H9 (cell line): ENCODE measurements around the gene MYCN. TPM values are rescaled to one million over a fixed set of nuclear protein-coding genes. Genes with fewer than 3 reads are reported as not detected.

ENCODE experiments used
- DNase-seq: peaks from one replicate; pipeline ENCODE4 v3.0.0-alpha.2; 2017
- H2AFZ ChIP-seq: one replicate; pipeline ENCODE4 v1.6.1; 2013; ENCODE audit warnings: mild to moderate bottlenecking, low read length, control low read depth, moderate library complexity
- H2AK5ac ChIP-seq: 2 replicates; pipeline ENCODE4 v1.6.1; 2013; ENCODE audit warnings: low read length, control low read depth, mixed read lengths; ENCODE audit not compliant: insufficient read length
- H2BK120ac ChIP-seq: one replicate; pipeline ENCODE4 v1.6.1; 2013; ENCODE audit warnings: low read depth, mild to moderate bottlenecking, low read length, control low read depth, inconsistent platforms; ENCODE audit not compliant: poor library complexity, severe bottlenecking
- H2BK12ac ChIP-seq: 2 replicates; pipeline ENCODE4 v1.6.1; 2013; ENCODE audit warnings: low read length, control low read depth, mixed read lengths, low read depth; ENCODE audit not compliant: insufficient read length
- H2BK15ac ChIP-seq: 2 replicates; pipeline ENCODE4 v1.6.1; 2013; ENCODE audit warnings: low read depth, low read length, control low read depth
- H2BK20ac ChIP-seq: one replicate; pipeline ENCODE4 v1.6.1; 2013; ENCODE audit warnings: low read depth, mild to moderate bottlenecking, low read length, control low read depth, inconsistent platforms; ENCODE audit not compliant: poor library complexity, severe bottlenecking
- H2BK5ac ChIP-seq: 2 replicates; pipeline ENCODE4 v1.6.1; 2013; ENCODE audit warnings: low read length, control low read depth, mixed read lengths; ENCODE audit not compliant: insufficient read length
- H3K14ac ChIP-seq: 2 replicates; pipeline ENCODE4 v1.6.1; 2013; ENCODE audit warnings: low read length, control low read depth; ENCODE audit not compliant: insufficient read depth
- H3K18ac ChIP-seq: 2 replicates; pipeline ENCODE4 v1.6.1; 2013; ENCODE audit warnings: low read depth, mild to moderate bottlenecking, mixed read lengths, low read length, control low read depth; ENCODE audit not compliant: insufficient read length
- H3K23ac ChIP-seq: 2 replicates; pipeline ENCODE4 v1.6.1; 2013; ENCODE audit warnings: low read length, control low read depth, mixed read lengths, low read depth; ENCODE audit not compliant: insufficient read length
- H3K23me2 ChIP-seq: 2 replicates; pipeline ENCODE4 v1.6.1; 2013; ENCODE audit warnings: low read depth, mild to moderate bottlenecking, mixed read lengths, low read length, control low read depth; ENCODE audit not compliant: insufficient read length, poor library complexity, severe bottlenecking
- H3K27ac ChIP-seq: 2 replicates; pipeline ENCODE4 v1.5.1; 2013; ENCODE audit warnings: low read length, control low read depth, mixed read lengths, low read depth; ENCODE audit not compliant: insufficient read length
- H3K27me3 ChIP-seq: 2 replicates; pipeline ENCODE4 v1.6.1; 2013; ENCODE audit warnings: low read length, control low read depth, inconsistent platforms; ENCODE audit not compliant: insufficient read depth
- H3K4ac ChIP-seq: 2 replicates; pipeline ENCODE4 v1.6.1; 2013; ENCODE audit warnings: low read depth, mild to moderate bottlenecking, control low read depth, inconsistent platforms, low read length, moderate library complexity
- H3K4me1 ChIP-seq: 2 replicates; pipeline ENCODE4 v1.6.1; 2013; ENCODE audit warnings: low read length, control low read depth, inconsistent platforms; ENCODE audit not compliant: insufficient read depth
- H3K4me2 ChIP-seq: 2 replicates; pipeline ENCODE4 v1.6.1; 2013; ENCODE audit warnings: low read length, control low read depth, mixed read lengths; ENCODE audit not compliant: insufficient read length, insufficient read depth
- H3K56ac ChIP-seq: 2 replicates; pipeline ENCODE4 v1.6.1; 2013; ENCODE audit warnings: low read depth, mild to moderate bottlenecking, mixed read lengths, low read length, control low read depth; ENCODE audit not compliant: insufficient read length
- H3K79me1 ChIP-seq: 2 replicates; pipeline ENCODE4 v1.6.1; 2013; ENCODE audit warnings: low read depth, mild to moderate bottlenecking, moderate library complexity, low read length, control low read depth, inconsistent platforms; ENCODE audit not compliant: insufficient read depth, poor library complexity, severe bottlenecking
- H3K79me2 ChIP-seq: 2 replicates; pipeline ENCODE4 v1.6.1; 2013; ENCODE audit warnings: low read length, control low read depth, inconsistent platforms; ENCODE audit not compliant: insufficient read depth
- H3K9ac ChIP-seq: 2 replicates; pipeline ENCODE4 v1.6.1; 2013; ENCODE audit warnings: low read length, control low read depth, mixed read lengths; ENCODE audit not compliant: insufficient read length; ENCODE audit errors: extremely low read depth
- H3K9me3 ChIP-seq: one replicate; pipeline ENCODE4 v1.6.1; 2013; ENCODE audit warnings: low read depth, low read length, inconsistent platforms; ENCODE audit not compliant: control insufficient read depth
- H3T11ph ChIP-seq: one replicate; pipeline ENCODE4 v1.6.1; 2013; ENCODE audit warnings: mild to moderate bottlenecking, low read length, control low read depth, inconsistent platforms
- H4K20me1 ChIP-seq: one replicate; pipeline ENCODE4 v1.6.1; 2013; ENCODE audit not compliant: control insufficient read depth, insufficient read length, insufficient read depth
- H4K5ac ChIP-seq: 2 replicates; pipeline ENCODE4 v1.6.1; 2013; ENCODE audit warnings: low read depth, mild to moderate bottlenecking, mixed read lengths, low read length, control low read depth; ENCODE audit not compliant: insufficient read length
- H4K8ac ChIP-seq: replicated peaks from 2 replicates; pipeline ENCODE4 v1.6.1; 2013; ENCODE audit warnings: low read length, control low read depth, mixed read lengths, low read depth; ENCODE audit not compliant: insufficient read length
- H4K91ac ChIP-seq: 2 replicates; pipeline ENCODE4 v1.6.1; 2013; ENCODE audit warnings: low read depth, mild to moderate bottlenecking, moderate library complexity, mixed read lengths, low read length, control low read depth; ENCODE audit not compliant: insufficient read length
- H3K27ac Mint-ChIP-seq, 3 experiments: 2 replicates in 2 of 3; 3 replicates in 1 of 3; pipeline ENCODE4 v1.8.0; 2020 to 2021; ENCODE audit warnings: mixed read lengths in 3 of 3, mild to moderate bottlenecking in 1 of 3, moderate library complexity in 1 of 3
- H3K27me3 Mint-ChIP-seq: 2 replicates; pipeline ENCODE4 v1.8.0; 2021; ENCODE audit warnings: low read depth, mild to moderate bottlenecking, moderate library complexity, mixed read lengths
- H3K36me3 Mint-ChIP-seq, 3 experiments: 2 replicates in 2 of 3; 3 replicates in 1 of 3; pipeline ENCODE4 v1.8.0; 2020 to 2021; ENCODE audit warnings: low read depth in 3 of 3, mixed read lengths in 3 of 3; ENCODE audit not compliant: insufficient read depth in 1 of 3
- H3K4me1 Mint-ChIP-seq, 2 experiments: 2 replicates each; pipeline ENCODE4 v1.8.0; 2020; ENCODE audit warnings: mixed read lengths in 2 of 2
- H3K4me3 Mint-ChIP-seq, 2 experiments: 2 replicates in 1 of 2; 3 replicates in 1 of 2; pipeline ENCODE4 v1.8.0; 2020 to 2021; ENCODE audit warnings: mild to moderate bottlenecking in 2 of 2, mixed read lengths in 2 of 2, moderate library complexity in 1 of 2
- H3K9me3 Mint-ChIP-seq, 2 experiments: 2 replicates in 1 of 2; 3 replicates in 1 of 2; pipeline ENCODE4 v1.8.0; 2020; ENCODE audit warnings: mild to moderate bottlenecking in 2 of 2, mixed read lengths in 2 of 2, moderate library complexity in 1 of 2
- WGBS: extraction: QIAGEN DNeasy Blood & Tissue Kit; methylation state at CpG from one replicate; pipeline ENCODE4 v1.1.7; 2013; ENCODE audit warnings: missing lambda C conversion rate, low lambda C conversion rate, mixed read lengths; ENCODE audit not compliant: insufficient read length; ENCODE audit errors: extremely low coverage; 5-methylcytosine and 5-hydroxymethylcytosine counted together
- total RNA-seq: library from RNA; stranded (reverse); gene quantifications from 2 replicates; pipeline ENCODE4 v1.2.1, GENCODE V29; 2021
- TF ChIP-seq, protein P1 (sequence below): fragments of 200-600 bp; sonication (generic); conservative IDR thresholded peaks from 3 replicates; pipeline ENCODE4 v1.8.0; 2021; ENCODE audit warnings: antibody characterized with exemption, mild to moderate bottlenecking

Gene MYCN
- total RNA-seq, 1 experiment from 2014 or later: 100.0 TPM

DNA sequence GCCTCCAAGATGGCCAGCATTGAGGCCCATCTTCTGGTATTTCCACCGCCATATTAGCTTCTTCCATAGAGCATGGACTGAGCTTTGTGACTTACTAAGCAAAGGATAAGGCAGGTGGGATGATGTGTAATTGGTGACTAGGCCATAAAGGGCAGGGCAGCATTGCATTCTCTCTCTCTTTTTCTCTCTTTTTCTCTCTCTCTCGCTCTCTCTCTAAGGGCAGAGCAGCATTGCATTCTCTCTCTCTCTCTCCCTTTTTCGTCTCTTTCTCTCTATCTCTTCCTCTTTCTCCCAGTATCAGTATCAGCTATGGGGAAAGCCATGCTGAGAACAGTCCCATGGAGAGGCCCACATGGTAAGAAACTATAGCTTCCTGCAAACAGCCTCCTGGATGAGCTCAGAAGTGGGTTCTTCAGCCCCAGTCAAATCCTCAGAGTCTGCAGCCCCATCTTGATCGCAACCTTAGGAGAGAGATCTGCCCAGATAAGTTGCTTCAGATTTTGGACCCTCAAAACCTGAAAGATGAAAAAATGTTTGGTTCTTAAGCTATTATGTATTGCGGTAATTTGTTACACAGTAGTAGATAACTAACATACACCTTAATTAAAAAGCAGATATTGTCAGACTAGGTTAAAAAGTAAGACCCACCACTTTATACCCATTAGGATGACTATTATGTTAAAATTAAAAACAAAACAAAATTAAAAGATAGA is 39.1 kb upstream of the MYCN start:
- no CpG with 5 or more reads among the region's 5 CpGs for WGBS
- TF ChIP-seq, protein P1, sequence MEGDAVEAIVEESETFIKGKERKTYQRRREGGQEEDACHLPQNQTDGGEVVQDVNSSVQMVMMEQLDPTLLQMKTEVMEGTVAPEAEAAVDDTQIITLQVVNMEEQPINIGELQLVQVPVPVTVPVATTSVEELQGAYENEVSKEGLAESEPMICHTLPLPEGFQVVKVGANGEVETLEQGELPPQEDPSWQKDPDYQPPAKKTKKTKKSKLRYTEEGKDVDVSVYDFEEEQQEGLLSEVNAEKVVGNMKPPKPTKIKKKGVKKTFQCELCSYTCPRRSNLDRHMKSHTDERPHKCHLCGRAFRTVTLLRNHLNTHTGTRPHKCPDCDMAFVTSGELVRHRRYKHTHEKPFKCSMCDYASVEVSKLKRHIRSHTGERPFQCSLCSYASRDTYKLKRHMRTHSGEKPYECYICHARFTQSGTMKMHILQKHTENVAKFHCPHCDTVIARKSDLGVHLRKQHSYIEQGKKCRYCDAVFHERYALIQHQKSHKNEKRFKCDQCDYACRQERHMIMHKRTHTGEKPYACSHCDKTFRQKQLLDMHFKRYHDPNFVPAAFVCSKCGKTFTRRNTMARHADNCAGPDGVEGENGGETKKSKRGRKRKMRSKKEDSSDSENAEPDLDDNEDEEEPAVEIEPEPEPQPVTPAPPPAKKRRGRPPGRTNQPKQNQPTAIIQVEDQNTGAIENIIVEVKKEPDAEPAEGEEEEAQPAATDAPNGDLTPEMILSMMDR: no peak

More for the DNA sequence above, 39.1 kb upstream of the MYCN start:
- H3K4me3 Mint-ChIP-seq: no peak overlapping the region
- Histone ChIP-seq H3K4me2 (no peak overlapping the region), H2BK5ac (no peak overlapping the region), H3K4me1 (peaks cover under 1% of the 10 kb centered on the region; the same call in 1 of the 2 replicates), H4K20me1 (no peaks in the 10 kb centered on the region), H3K79me1 (no peaks in the 10 kb centered on the region), H3K56ac (no peak overlapping the region), H3K79me2 (no peaks in the 10 kb centered on the region), H3K4ac (no peak overlapping the region), H3T11ph (no peak overlapping the region), H4K91ac (no peak overlapping the region), H2BK12ac (no peak overlapping the region), H3K27ac (no peak overlapping the region), H2AK5ac (no peak overlapping the region), H4K8ac (no peak overlapping the region), H3K23ac (no peak overlapping the region), H3K9ac (no peak overlapping the region), H2BK20ac (no peak overlapping the region), H3K14ac (no peak overlapping the region), H3K9me3 (no peaks in the 10 kb centered on the region), H3K27me3 (no peaks in the 10 kb centered on the region), H2BK15ac (no peak overlapping the region), H3K18ac (no peak overlapping the region), H2AFZ (no peak overlapping the region), H4K5ac (no peak overlapping the region), H2BK120ac (no peak overlapping the region), H3K23me2 (no peaks in the 10 kb centered on the region)
- peaks cover 8 to 18% (median 14%) of the 10 kb centered on the region in 3 experiments for H3K36me3 Mint-ChIP-seq
- no peak overlapping the region for H3K27ac Mint-ChIP-seq
- DNase-seq: no peak
- no peaks in the 10 kb centered on the region for H3K27me3 Mint-ChIP-seq
- peaks cover 16 to 29% of the 10 kb centered on the region in 2 experiments; a peak in 4 of 5 replicates for H3K9me3 Mint-ChIP-seq
- peaks cover 5% of the 10 kb centered on the region in 2 experiments for H3K4me1 Mint-ChIP-seq
